Kidney capillary endothelial cell (primary cell): Measurements from ENCODE around the gene NUP93.

ENCODE experiments used
- DNase-seq: peaks from one replicate; pipeline ENCODE4 v3.0.0-alpha.2; 2018; ENCODE audit warnings: low spot score

The NUP93 gene

GRCh38 chr16:56743840-56744239 lies 13.9 kb downstream of the NUP93 start:
- peak; percentile 86 for DNase-seq

- DNase-seq = no peak
Observed at GRCh38 chr16:56744996-56745640, 15.2 kb downstream of the NUP93 start.

GRCh38 chr16:56747486-56748045 lies 17.6 kb downstream of the NUP93 start:
- no peak for DNase-seq

- DNase-seq = no peak
Observed at GRCh38 chr16:56748191-56748590, 18.3 kb downstream of the NUP93 start.

GRCh38 chr16:56748826-56749225 lies 18.9 kb downstream of the NUP93 start:
- no peak for DNase-seq

GRCh38 chr16:56749672-56750491 lies 20.0 kb downstream of the NUP93 start:
- no peak for DNase-seq

GRCh38 chr16:56753410-56753809 lies 23.5 kb downstream of the NUP93 start:
- DNase-seq = no peak

- no peak for DNase-seq
Observed at GRCh38 chr16:56755038-56755437, 25.1 kb downstream of the NUP93 start.

- DNase-seq = no peak
Observed at GRCh38 chr16:56758432-56758831, 28.5 kb downstream of the NUP93 start.

- DNase-seq = no peak
Observed at GRCh38 chr16:56758930-56759329, 29.0 kb downstream of the NUP93 start.

- DNase-seq = no peak
Observed at GRCh38 chr16:56763291-56763916, 33.5 kb downstream of the NUP93 start.

GRCh38 chr16:56764835-56765234 lies 34.9 kb downstream of the NUP93 start:
- DNase-seq = no peak

GRCh38 chr16:56765949-56766348 lies 36.0 kb downstream of the NUP93 start:
- DNase-seq = no peak

- no peak for DNase-seq
Observed at GRCh38 chr16:56767024-56767423, 37.1 kb downstream of the NUP93 start.

GRCh38 chr16:56769677-56770076 lies 39.7 kb downstream of the NUP93 start:
- no peak for DNase-seq

GRCh38 chr16:56771558-56772279 lies 41.8 kb downstream of the NUP93 start:
- DNase-seq = no peak

- DNase-seq = no peak
Observed at GRCh38 chr16:56773532-56773931, 43.6 kb downstream of the NUP93 start.

GRCh38 chr16:56774016-56774680 lies 44.2 kb downstream of the NUP93 start:
- no peak for DNase-seq

GRCh38 chr16:56775162-56775561 lies 45.2 kb downstream of the NUP93 start:
- DNase-seq = no peak

GRCh38 chr16:56776562-56776961 lies 46.6 kb downstream of the NUP93 start:
- DNase-seq = no peak

GRCh38 chr16:56777001-56777400 lies 47.1 kb downstream of the NUP93 start:
- no peak for DNase-seq

GRCh38 chr16:56777482-56777881 lies 47.6 kb downstream of the NUP93 start:
- DNase-seq = no peak
